Kidney (tissue), 14 donors: ENCODE results near the gene NUP205. TPM values are rescaled to one million over a fixed set of nuclear protein-coding genes. Genes with fewer than 3 reads are reported as not detected.

ENCODE experiments used
- DNase-seq, 5 donors: peaks; one replicate each; pipeline ENCODE4 v3.0.0-alpha.2; 2013 to 2020
- FAIRE-seq: peaks from 2 replicates; lab custom pipeline; 2012; peaks lifted over from hg19 to GRCh38; lab: Jason Lieb, UNC
- H3K27ac ChIP-seq, 2 donors: one replicate each; pipeline ENCODE4 v1.7.0; 2013; ENCODE audit warnings: low read depth in 2 of 2, low read length in 2 of 2, inconsistent platforms in 1 of 2
- H3K27me3 ChIP-seq: one replicate; pipeline ENCODE4 v1.7.1; 2013; ENCODE audit warnings: low read length, inconsistent platforms; ENCODE audit not compliant: control insufficient read depth, insufficient read depth
- H3K36me3 ChIP-seq, 3 donors: one replicate each; pipeline versions ENCODE4 v1.7.0 to v1.7.1; 2013; ENCODE audit warnings: low read length in 3 of 3, control low read depth in 1 of 3, inconsistent platforms in 1 of 3; ENCODE audit not compliant: insufficient read depth in 3 of 3, control insufficient read depth in 2 of 3
- H3K4me1 ChIP-seq, 3 donors: one replicate each; pipeline versions ENCODE4 v1.7.0 to v1.7.1; 2013; ENCODE audit warnings: low read length in 3 of 3, inconsistent platforms in 1 of 3, low read depth in 1 of 3; ENCODE audit not compliant: control insufficient read depth in 2 of 3, insufficient read depth in 2 of 3
- H3K4me3 ChIP-seq, 3 donors: one replicate each; pipeline versions ENCODE4 v1.7.0 to v1.8.1; 2013; ENCODE audit warnings: low read length in 3 of 3, control low read depth in 1 of 3, inconsistent platforms in 1 of 3
- H3K9ac ChIP-seq, 3 donors: one replicate each; pipeline versions ENCODE4 v1.7.0 to v1.7.1; 2013; ENCODE audit warnings: low read length in 3 of 3, control low read depth in 1 of 3, inconsistent platforms in 1 of 3
- H3K9me3 ChIP-seq, 3 donors: one replicate each; pipeline versions ENCODE4 v1.7.0 to v1.7.1; 2013; ENCODE audit warnings: low read length in 3 of 3, control low read depth in 1 of 3, inconsistent platforms in 1 of 3; ENCODE audit not compliant: control insufficient read depth in 2 of 3, insufficient read depth in 1 of 3
- CTCF ChIP-seq: IDR thresholded peaks from 3 replicates; pipeline ENCODE4 v1.5.1; 2012; ENCODE audit warnings: mild to moderate bottlenecking, moderate library complexity, borderline replicate concordance; ENCODE audit not compliant: insufficient read depth; ENCODE audit errors: extremely low read depth
- intact Hi-C: fragments of 100-400 bp; cut with DNase I; formaldehyde crosslinking; loops from one replicate; pipeline ENCODE4 v1.11.1; 2022
- polyA plus RNA-seq: library from polyadenylated mRNA; stranded (reverse); fragments of 350-450 nt; fragmentation: Illumina TruSeq; extraction: RNeasy Lipid Tissue Mini Kit (QIAGEN cat#74804); gene quantifications from one replicate; pipeline ENCODE4 v1.2.3, GENCODE V29; 2014; ENCODE audit warnings: low read depth, low replicate concordance; ENCODE audit not compliant: insufficient read depth
- total RNA-seq: library from RNA; stranded (reverse); fragmentation: NEBNext Ultra II Directional; extraction: Animal tissue kit (Norgen Biotek cat#: 25700); gene quantifications from one replicate; pipeline ENCODE4 v1.2.1, GENCODE V29; 2021
- donor health status: control.
- donor health status: control.
- donor health status: control.
- donor health status: control.
- donor health status: control.
- donor health status: DM: yes; HTN: yes; CAD: no.
- donor health status: Normal renal cell carcinoma (clear cell type).

Gene NUP205
- total and polyA plus RNA-seq, 2 donors from 2014 or later: 20.5 to 40.7 TPM

GRCh38 chr7:135560631-135561030 lies 2.9 kb downstream of the NUP205 start:
- no peak for FAIRE-seq
- intact Hi-C loops: no loop called here
- H3K4me1 ChIP-seq: peaks cover 0 to 3% (median 0%) of the 10 kb centered on the region in 3 donors
- no peaks in the 10 kb centered on the region for H3K27me3 ChIP-seq
- H3K9me3 ChIP-seq: no peaks in the 10 kb centered on the region
- DNase-seq: no peak
- no peak overlapping the region for H3K9ac ChIP-seq
- TF ChIP-seq CTCF: no peak
- H3K27ac ChIP-seq: no peak overlapping the region
- H3K4me3 ChIP-seq: no peak overlapping the region
- no peaks in the 10 kb centered on the region for H3K36me3 ChIP-seq

GRCh38 chr7:135562720-135563119 lies 5.0 kb downstream of the NUP205 start:
- no peak for TF ChIP-seq CTCF
- DNase-seq: no peak
- intact Hi-C loops: no loop called here
- H3K27ac ChIP-seq: no peak overlapping the region
- FAIRE-seq: no peak
- no peak overlapping the region for H3K4me3 ChIP-seq
- H3K9me3 ChIP-seq: no peaks in the 10 kb centered on the region
- no peaks in the 10 kb centered on the region for H3K27me3 ChIP-seq
- no peak overlapping the region for H3K9ac ChIP-seq
- peaks cover 0 to 3% (median 0%) of the 10 kb centered on the region in 3 donors for H3K4me1 ChIP-seq
- H3K36me3 ChIP-seq: peaks cover 0 to 2% (median 0%) of the 10 kb centered on the region in 3 donors

- no peaks in the 10 kb centered on the region for H3K4me1 ChIP-seq
- H3K9me3 ChIP-seq: no peaks in the 10 kb centered on the region
- no peak overlapping the region for H3K4me3 ChIP-seq
- intact Hi-C loops: no loop called here
- no peak overlapping the region for H3K9ac ChIP-seq
- FAIRE-seq (no peak), DNase-seq (no peak)
- no peak for TF ChIP-seq CTCF
- no peak overlapping the region for H3K27ac ChIP-seq
- peaks cover 1 to 28% (median 11%) of the 10 kb centered on the region in 3 donors for H3K36me3 ChIP-seq
- H3K27me3 ChIP-seq: no peaks in the 10 kb centered on the region
These were observed 14.1 kb downstream of the NUP205 start for GRCh38 chr7:135571834-135572233.

GRCh38 chr7:135573541-135573940 lies 15.8 kb downstream of the NUP205 start:
- FAIRE-seq (no peak), DNase-seq (no peak)
- Histone ChIP-seq H3K27ac (no peak overlapping the region), H3K4me3 (no peak overlapping the region), H3K36me3 (peaks cover 6 to 31% (median 20%) of the 10 kb centered on the region in 3 donors), H3K4me1 (no peaks in the 10 kb centered on the region), H3K27me3 (no peaks in the 10 kb centered on the region), H3K9me3 (no peaks in the 10 kb centered on the region), H3K9ac (no peak overlapping the region)
- TF ChIP-seq CTCF: no peak
- intact Hi-C loops: no loop called here
